ENCODE measurements around the gene BLTP2.
"Not testable (repeated sequence)": the region's sequence is repeated elsewhere in the genome, so short reads cannot be mapped to it uniquely, and the experiment has no call there.

Gene BLTP2

GRCh38 chr17:28662527-28662829 is 17.5 kb upstream of the BLTP2 start:
- ATAC-seq = peak; percentile 36

GRCh38 chr17:28661635-28662526 is 16.9 kb upstream of the BLTP2 start, which contains the start of the genes SDF2 and SUPT6H:
Gene SDF2 (minus strand): TSS chr17:28661906. CDS start chr17:28661876, 30 bp downstream.
Gene SUPT6H (plus strand): TSS chr17:28662205. CDS start chr17:28673402, 11,197 bp downstream.
- peak; percentile 90 for ATAC-seq
- TF ChIP-seq ZFP30 (CRISPR knock-in tag; IDR thresholded peaks at IDR 0.05) = no peak
- TF ChIP-seq CREB5 (CRISPR knock-in tag; IDR thresholded peaks at IDR 0.05; ENCODE audit: low read depth) = 0 out of 2 replicates have a peak, but pooled peaks have one; percentile 10

More at GRCh38 chr17:28662527-28662829, 17.5 kb upstream of the BLTP2 start:
- no peak for TF ChIP-seq ZFP3 (CRISPR knock-in tag; IDR thresholded peaks at IDR 0.05)

DNA sequence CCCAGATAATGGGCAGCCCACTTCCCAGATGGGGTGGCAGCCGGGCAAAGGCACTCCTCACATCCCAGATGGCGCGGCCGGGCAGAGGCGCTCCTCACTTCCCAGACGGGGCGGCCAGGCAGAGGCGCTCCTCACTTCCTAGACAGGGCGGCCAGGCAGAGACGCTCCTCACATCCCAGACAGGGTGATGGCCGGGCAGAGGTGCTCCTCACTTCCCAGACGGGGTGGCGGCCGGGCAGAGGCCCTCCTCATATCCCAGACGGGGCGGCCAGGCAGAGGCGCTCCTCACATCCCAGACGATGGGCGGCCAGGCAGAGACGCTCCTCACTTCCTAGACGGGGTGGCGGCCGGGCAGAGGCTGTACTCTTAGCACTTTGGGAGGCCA is 14.5 kb upstream of the BLTP2 start:
- ATAC-seq = not testable (repeated sequence)

DNA sequence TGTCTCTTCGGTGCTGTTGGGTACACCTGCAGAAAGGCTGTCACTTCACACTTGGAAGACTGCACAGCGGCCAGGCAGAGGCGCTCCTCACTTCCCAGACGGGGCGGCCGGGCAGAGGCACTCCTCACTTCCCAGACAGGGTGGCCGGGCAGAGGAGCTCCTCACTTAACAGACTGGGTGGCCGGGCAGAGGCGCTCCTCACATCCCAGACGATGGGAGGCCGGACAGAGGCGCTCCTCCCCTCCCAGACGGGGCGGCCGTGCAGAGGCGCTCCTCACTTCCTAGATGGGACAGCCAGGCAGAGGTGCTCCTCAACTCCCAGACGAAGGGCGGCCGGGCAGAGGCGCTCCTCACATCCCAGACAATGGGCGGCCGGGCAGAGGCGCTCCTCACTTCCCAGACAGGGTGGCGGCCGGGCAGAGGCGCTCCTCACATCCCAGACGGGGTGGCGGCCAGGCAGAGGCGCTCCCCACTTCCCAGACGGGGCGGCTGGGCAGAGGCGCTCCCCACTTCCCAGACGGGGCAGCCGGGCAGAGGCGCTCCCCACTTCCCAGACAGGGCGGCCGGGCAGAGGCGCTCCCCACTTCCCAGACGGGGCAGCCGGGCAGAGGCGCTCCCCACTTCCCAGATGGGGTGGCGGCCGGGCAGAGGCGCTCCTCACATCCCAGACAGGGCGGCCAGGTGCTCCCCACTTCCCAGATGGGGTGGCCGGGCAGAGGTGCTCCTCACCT is 14.0 kb upstream of the BLTP2 start:
- not testable (repeated sequence) for ATAC-seq

- ATAC-seq = not testable (repeated sequence)
Measured at GRCh38 chr17:28658342-28658741, 13.4 kb upstream of the BLTP2 start.

GRCh38 chr17:28657756-28658155 is 12.8 kb upstream of the BLTP2 start:
- TF ChIP-seq ZFP30 (CRISPR knock-in tag; IDR thresholded peaks at IDR 0.05) (no peak), ARNTL (CRISPR knock-in tag; IDR thresholded peaks at IDR 0.05; ENCODE audit: borderline replicate concordance, low read depth) (no peak), ESRRG (CRISPR knock-in tag; IDR thresholded peaks at IDR 0.05) (no peak), ZNF70 (CRISPR knock-in tag; IDR thresholded peaks at IDR 0.05) (no peak), POU6F1 (CRISPR knock-in tag; IDR thresholded peaks at IDR 0.05; ENCODE audit: borderline replicate concordance, low read depth) (no peak), OSR1 (CRISPR knock-in tag; IDR thresholded peaks at IDR 0.05) (no peak), CREB5 (CRISPR knock-in tag; IDR thresholded peaks at IDR 0.05; ENCODE audit: low read depth) (no peak)
- ATAC-seq = no peak

- no peak for TF ChIP-seq TOX (CRISPR knock-in tag; IDR thresholded peaks at IDR 0.05; ENCODE audit: borderline replicate concordance)
- TF ChIP-seq ZNF70 (CRISPR knock-in tag; IDR thresholded peaks at IDR 0.05) = no peak
- no peak for TF ChIP-seq ISL1 (CRISPR knock-in tag; IDR thresholded peaks at IDR 0.05)
- no peak for TF ChIP-seq PPARA (CRISPR knock-in tag; IDR thresholded peaks at IDR 0.05; ENCODE audit: borderline replicate concordance)
- no peak for TF ChIP-seq SNAI2 (CRISPR knock-in tag; IDR thresholded peaks at IDR 0.05)
- TF ChIP-seq ZFP3 (CRISPR knock-in tag; IDR thresholded peaks at IDR 0.05) = no peak
- TF ChIP-seq CREB5 (CRISPR knock-in tag; IDR thresholded peaks at IDR 0.05; ENCODE audit: low read depth) = no peak
- TF ChIP-seq ZNF565 (CRISPR knock-in tag; conservative IDR thresholded peaks at IDR 0.05; ENCODE audit: low read depth) = no peak
- no peak for TF ChIP-seq GLIS3 (CRISPR knock-in tag; IDR thresholded peaks at IDR 0.05)
- no peak for TF ChIP-seq ESRRG (CRISPR knock-in tag; IDR thresholded peaks at IDR 0.05)
- TF ChIP-seq, protein P1, sequence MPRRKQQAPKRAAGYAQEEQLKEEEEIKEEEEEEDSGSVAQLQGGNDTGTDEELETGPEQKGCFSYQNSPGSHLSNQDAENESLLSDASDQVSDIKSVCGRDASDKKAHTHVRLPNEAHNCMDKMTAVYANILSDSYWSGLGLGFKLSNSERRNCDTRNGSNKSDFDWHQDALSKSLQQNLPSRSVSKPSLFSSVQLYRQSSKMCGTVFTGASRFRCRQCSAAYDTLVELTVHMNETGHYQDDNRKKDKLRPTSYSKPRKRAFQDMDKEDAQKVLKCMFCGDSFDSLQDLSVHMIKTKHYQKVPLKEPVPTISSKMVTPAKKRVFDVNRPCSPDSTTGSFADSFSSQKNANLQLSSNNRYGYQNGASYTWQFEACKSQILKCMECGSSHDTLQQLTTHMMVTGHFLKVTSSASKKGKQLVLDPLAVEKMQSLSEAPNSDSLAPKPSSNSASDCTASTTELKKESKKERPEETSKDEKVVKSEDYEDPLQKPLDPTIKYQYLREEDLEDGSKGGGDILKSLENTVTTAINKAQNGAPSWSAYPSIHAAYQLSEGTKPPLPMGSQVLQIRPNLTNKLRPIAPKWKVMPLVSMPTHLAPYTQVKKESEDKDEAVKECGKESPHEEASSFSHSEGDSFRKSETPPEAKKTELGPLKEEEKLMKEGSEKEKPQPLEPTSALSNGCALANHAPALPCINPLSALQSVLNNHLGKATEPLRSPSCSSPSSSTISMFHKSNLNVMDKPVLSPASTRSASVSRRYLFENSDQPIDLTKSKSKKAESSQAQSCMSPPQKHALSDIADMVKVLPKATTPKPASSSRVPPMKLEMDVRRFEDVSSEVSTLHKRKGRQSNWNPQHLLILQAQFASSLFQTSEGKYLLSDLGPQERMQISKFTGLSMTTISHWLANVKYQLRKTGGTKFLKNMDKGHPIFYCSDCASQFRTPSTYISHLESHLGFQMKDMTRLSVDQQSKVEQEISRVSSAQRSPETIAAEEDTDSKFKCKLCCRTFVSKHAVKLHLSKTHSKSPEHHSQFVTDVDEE (CRISPR knock-in tag; IDR thresholded peaks at IDR 0.05) = no peak
- no peak for TF ChIP-seq ARNTL (CRISPR knock-in tag; IDR thresholded peaks at IDR 0.05; ENCODE audit: borderline replicate concordance, low read depth)
- ATAC-seq = no peak
Measured at GRCh38 chr17:28655160-28655559, 10.2 kb upstream of the BLTP2 start.
